HCT116 (cell line): Measurements from ENCODE around the gene TXLNG. TPM values are rescaled to one million over a fixed set of nuclear protein-coding genes. Genes with fewer than 3 reads are reported as not detected.

ENCODE experiments used
- ATAC-seq: fragments of 200-7000 bp; cut with Tn5 transposase; 2 replicates; pipeline ENCODE4 v1.9.1; 2020; ENCODE audit warnings: mild to moderate bottlenecking, moderate library complexity
- BruUV-seq: library from RNA; stranded (reverse); fragments of 400-500 nt; replicated peaks from 2 replicates; lab custom pipeline; 2021; lab: Mats Ljungman, UMichigan
- CTCF ChIA-PET: fragments of 300-600 bp; sonication (Branson Sonifier 250); formaldehyde crosslinking; loops from one replicate; lab custom pipeline; 2021; ENCODE audit warnings: antibody characterized with exemption; lab: Charles Lee
- POLR2A ChIA-PET: fragments of 300-600, 350-600 bp; sonication (Branson Sonifier 250); formaldehyde crosslinking; loops from one replicate; lab custom pipeline; 2021; ENCODE audit warnings: antibody characterized with exemption; lab: Charles Lee
- RAD21 ChIA-PET, 2 experiments: fragments of 300-600 bp; sonication (Branson Sonifier 250); formaldehyde crosslinking; loops; one replicate each; lab custom pipeline; 2023; ENCODE audit warnings: low total read pairs in 2 of 2; ENCODE audit not compliant: uncharacterized antibody in 2 of 2, unreplicated experiment in 2 of 2, low non-redundant PET in 1 of 2; lab: Charles Lee
- DNase-seq: peaks from one replicate; pipeline ENCODE4 v3.0.0-alpha.2; 2010; ENCODE audit warnings: low read depth, low spot score
- H2AFZ ChIP-seq: fragments of 200-600 bp; shearing (Covaris generic), sonication (generic); 2 replicates; pipeline ENCODE4 v1.6.1; 2017; ENCODE audit warnings: low read depth, mixed run types, mixed read lengths, antibody characterized with exemption, low read length; ENCODE audit not compliant: poor library complexity, severe bottlenecking
- H3K27ac ChIP-seq: 2 replicates; pipeline ENCODE4 v1.5.1; 2012; ENCODE audit warnings: low read depth, low read length
- H3K27me3 ChIP-seq: fragments of 200-600 bp; sonication (generic); 2 replicates; pipeline ENCODE4 v1.6.1; 2016; ENCODE audit warnings: mixed run types, low read length, mixed read lengths; ENCODE audit not compliant: insufficient read depth
- H3K36me3 ChIP-seq, 2 experiments: fragments of 200-500 bp in 1 of 2; fragments of 200-600 bp in 1 of 2; sonication (Bioruptor generic) in 1 of 2; sonication (generic) in 1 of 2; 2 replicates each; pipeline versions ENCODE4 v1.5.1 to v1.6.1; 2014 to 2016; ENCODE audit warnings: low read length in 2 of 2, inconsistent platforms in 1 of 2, mixed read lengths in 1 of 2, mixed run types in 1 of 2; ENCODE audit not compliant: insufficient read depth in 2 of 2, control insufficient read depth in 1 of 2
- H3K4me1 ChIP-seq, 2 experiments: fragments of 200-600 bp in 1 of 2; sonication (generic) in 1 of 2; 2 replicates each; pipeline versions ENCODE4 v1.5.1 to v1.6.1; 2012 to 2017; ENCODE audit warnings: low read length in 2 of 2, inconsistent platforms in 1 of 2, mild to moderate bottlenecking in 1 of 2, mixed read lengths in 1 of 2, mixed run types in 1 of 2, moderate library complexity in 1 of 2; ENCODE audit not compliant: insufficient read depth in 2 of 2, control insufficient read depth in 1 of 2
- H3K4me2 ChIP-seq: fragments of 200-600 bp; sonication (generic); 2 replicates; pipeline ENCODE4 v1.6.1; 2017; ENCODE audit warnings: mixed run types, low read length, mixed read lengths
- H3K4me3 ChIP-seq, 2 experiments: fragments of 200-600 bp in 1 of 2; sonication (generic) in 1 of 2; replicated peaks in 1 of 2; 2 replicates each; pipeline ENCODE4 v1.5.1; 2011 to 2016; ENCODE audit warnings: low read length in 2 of 2, control low read depth in 1 of 2, low read depth in 1 of 2, mild to moderate bottlenecking in 1 of 2, mixed read lengths in 1 of 2, mixed run types in 1 of 2
- H3K79me2 ChIP-seq: fragments of 200-600 bp; sonication (generic); 2 replicates; pipeline ENCODE4 v1.6.1; 2017; ENCODE audit warnings: mild to moderate bottlenecking, mixed run types, low read length, moderate library complexity, mixed read lengths; ENCODE audit not compliant: insufficient read depth
- H3K9ac ChIP-seq: fragments of 200-600 bp; sonication (generic); 2 replicates; pipeline ENCODE4 v1.6.1; 2016; ENCODE audit warnings: low read length, mixed read lengths
- H3K9me2 ChIP-seq: fragments of 200-600 bp; sonication (generic), shearing (Covaris generic); 2 replicates; pipeline ENCODE4 v1.6.1; 2017; ENCODE audit warnings: mixed run types, mild to moderate bottlenecking, moderate library complexity; ENCODE audit not compliant: insufficient read depth
- H3K9me3 ChIP-seq, 2 experiments: fragments of 200-500 bp in 1 of 2; fragments of 200-600 bp in 1 of 2; sonication (Bioruptor generic) in 1 of 2; sonication (generic) in 1 of 2; 2 replicates each; pipeline ENCODE4 v1.6.1; 2014 to 2017; ENCODE audit warnings: low read length in 2 of 2, mixed read lengths in 2 of 2, inconsistent platforms in 1 of 2, low read depth in 1 of 2, mild to moderate bottlenecking in 1 of 2, mixed run types in 1 of 2, moderate library complexity in 1 of 2; ENCODE audit not compliant: control insufficient read depth in 1 of 2, insufficient read depth in 1 of 2
- H4K20me1 ChIP-seq: fragments of 200-600 bp; sonication (generic), shearing (Covaris generic); 2 replicates; pipeline ENCODE4 v1.6.1; 2017; ENCODE audit warnings: mixed run types, mild to moderate bottlenecking, moderate library complexity; ENCODE audit not compliant: insufficient read depth
- CBX3 ChIP-seq: IDR thresholded peaks from 2 replicates; pipeline ENCODE4 v1.6.1; 2012; ENCODE audit warnings: low read depth
- SP1 ChIP-seq: IDR thresholded peaks from 2 replicates; pipeline ENCODE4 v1.6.1; 2012; ENCODE audit warnings: low read depth
- intact Hi-C: fragments of 100-400 bp; cut with micrococcal nuclease; formaldehyde crosslinking; loops from 2 replicates; pipeline ENCODE4 v1.10.0; 2022
- total RNA-seq: library from RNA; stranded (reverse); gene quantifications from one replicate; pipeline ENCODE4 v1.2.1, GENCODE V29; 2021; ENCODE audit not compliant: unreplicated experiment
- TF ChIP-seq, protein P1 (sequence below), 3 experiments: fragments of 200-600 bp in 1 of 3; sonication (generic) in 1 of 3; IDR thresholded peaks in 2 of 3; conservative IDR thresholded peaks in 1 of 3; 2 replicates each; pipeline ENCODE4 v1.5.1; 2012 to 2017; ENCODE audit warnings: low read depth in 2 of 3, low read length in 2 of 3, antibody characterized with exemption in 1 of 3, borderline replicate concordance in 1 of 3, control low read depth in 1 of 3, mild to moderate bottlenecking in 1 of 3, mixed read lengths in 1 of 3, mixed run types in 1 of 3, moderate library complexity in 1 of 3; ENCODE audit not compliant: insufficient read depth in 1 of 3
- TF ChIP-seq, protein P2 (sequence below): IDR thresholded peaks from 2 replicates; pipeline ENCODE4 v1.6.1; 2012
- TF ChIP-seq, protein P3 (sequence below): IDR thresholded peaks from 2 replicates; pipeline ENCODE4 v1.6.1; 2011; ENCODE audit warnings: mild to moderate bottlenecking, low read length, moderate library complexity; ENCODE audit not compliant: insufficient replicate concordance; ENCODE audit errors: extremely low read depth
- TF ChIP-seq, protein P4 (sequence below): IDR thresholded peaks from 2 replicates; pipeline ENCODE4 v1.6.1; 2012; ENCODE audit warnings: low read depth

Gene TXLNG
- total RNA-seq, 1 experiment from 2014 or later: 22.9 TPM

DNA sequence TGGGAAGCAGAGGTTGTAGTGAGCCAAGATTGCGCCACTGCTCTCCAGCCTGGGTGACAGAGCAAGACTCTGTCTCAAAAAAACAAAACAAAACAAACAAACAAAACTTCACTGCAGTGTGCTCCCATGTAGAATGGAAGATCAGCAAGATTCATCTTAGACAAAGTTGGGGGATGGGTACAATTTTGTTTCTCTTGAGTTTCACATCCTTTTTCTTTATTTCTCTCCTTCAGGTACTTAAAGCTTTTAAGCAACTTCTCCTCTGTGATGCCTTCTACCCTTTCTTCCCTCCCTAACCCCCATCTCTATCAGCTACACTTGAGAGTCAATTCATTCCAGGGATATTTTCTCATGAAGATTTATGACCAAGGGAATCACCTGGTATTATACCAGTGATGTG is 99.4 kb downstream of the TXLNG start:
- ChIA-PET POLR2A (no interaction called here), RAD21 (no interaction called here), CTCF (interaction anchor here (1.3 kb wide), 1 partner anchor 161 kb away, joined by 6 read pairs; no protein-coding TSS in a partner anchor)
- H3K4me3 ChIP-seq: no peak overlapping the region
- H3K4me2 ChIP-seq: no peak overlapping the region
- H3K79me2 ChIP-seq: no peaks in the 10 kb centered on the region
- no peaks in the 10 kb centered on the region for H3K9me3 ChIP-seq
- TF ChIP-seq, protein P1, sequence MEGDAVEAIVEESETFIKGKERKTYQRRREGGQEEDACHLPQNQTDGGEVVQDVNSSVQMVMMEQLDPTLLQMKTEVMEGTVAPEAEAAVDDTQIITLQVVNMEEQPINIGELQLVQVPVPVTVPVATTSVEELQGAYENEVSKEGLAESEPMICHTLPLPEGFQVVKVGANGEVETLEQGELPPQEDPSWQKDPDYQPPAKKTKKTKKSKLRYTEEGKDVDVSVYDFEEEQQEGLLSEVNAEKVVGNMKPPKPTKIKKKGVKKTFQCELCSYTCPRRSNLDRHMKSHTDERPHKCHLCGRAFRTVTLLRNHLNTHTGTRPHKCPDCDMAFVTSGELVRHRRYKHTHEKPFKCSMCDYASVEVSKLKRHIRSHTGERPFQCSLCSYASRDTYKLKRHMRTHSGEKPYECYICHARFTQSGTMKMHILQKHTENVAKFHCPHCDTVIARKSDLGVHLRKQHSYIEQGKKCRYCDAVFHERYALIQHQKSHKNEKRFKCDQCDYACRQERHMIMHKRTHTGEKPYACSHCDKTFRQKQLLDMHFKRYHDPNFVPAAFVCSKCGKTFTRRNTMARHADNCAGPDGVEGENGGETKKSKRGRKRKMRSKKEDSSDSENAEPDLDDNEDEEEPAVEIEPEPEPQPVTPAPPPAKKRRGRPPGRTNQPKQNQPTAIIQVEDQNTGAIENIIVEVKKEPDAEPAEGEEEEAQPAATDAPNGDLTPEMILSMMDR (IDR thresholded peaks at IDR 0.05 in 2 of 3, conservative IDR thresholded peaks at IDR 0.05 in 1 of 3; ENCODE audit: borderline replicate concordance in 1 of 3, insufficient read depth in 1 of 3, low read depth in 2 of 3, low read length in 2 of 3): no peak
- TF ChIP-seq SP1: no peak
- TF ChIP-seq CBX3: no peak
- TF ChIP-seq, protein P2, sequence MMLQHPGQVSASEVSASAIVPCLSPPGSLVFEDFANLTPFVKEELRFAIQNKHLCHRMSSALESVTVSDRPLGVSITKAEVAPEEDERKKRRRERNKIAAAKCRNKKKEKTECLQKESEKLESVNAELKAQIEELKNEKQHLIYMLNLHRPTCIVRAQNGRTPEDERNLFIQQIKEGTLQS: no peak
- TF ChIP-seq, protein P3, sequence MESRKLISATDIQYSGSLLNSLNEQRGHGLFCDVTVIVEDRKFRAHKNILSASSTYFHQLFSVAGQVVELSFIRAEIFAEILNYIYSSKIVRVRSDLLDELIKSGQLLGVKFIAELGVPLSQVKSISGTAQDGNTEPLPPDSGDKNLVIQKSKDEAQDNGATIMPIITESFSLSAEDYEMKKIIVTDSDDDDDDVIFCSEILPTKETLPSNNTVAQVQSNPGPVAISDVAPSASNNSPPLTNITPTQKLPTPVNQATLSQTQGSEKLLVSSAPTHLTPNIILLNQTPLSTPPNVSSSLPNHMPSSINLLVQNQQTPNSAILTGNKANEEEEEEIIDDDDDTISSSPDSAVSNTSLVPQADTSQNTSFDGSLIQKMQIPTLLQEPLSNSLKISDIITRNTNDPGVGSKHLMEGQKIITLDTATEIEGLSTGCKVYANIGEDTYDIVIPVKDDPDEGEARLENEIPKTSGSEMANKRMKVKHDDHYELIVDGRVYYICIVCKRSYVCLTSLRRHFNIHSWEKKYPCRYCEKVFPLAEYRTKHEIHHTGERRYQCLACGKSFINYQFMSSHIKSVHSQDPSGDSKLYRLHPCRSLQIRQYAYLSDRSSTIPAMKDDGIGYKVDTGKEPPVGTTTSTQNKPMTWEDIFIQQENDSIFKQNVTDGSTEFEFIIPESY: no peak
- TF ChIP-seq, protein P4, sequence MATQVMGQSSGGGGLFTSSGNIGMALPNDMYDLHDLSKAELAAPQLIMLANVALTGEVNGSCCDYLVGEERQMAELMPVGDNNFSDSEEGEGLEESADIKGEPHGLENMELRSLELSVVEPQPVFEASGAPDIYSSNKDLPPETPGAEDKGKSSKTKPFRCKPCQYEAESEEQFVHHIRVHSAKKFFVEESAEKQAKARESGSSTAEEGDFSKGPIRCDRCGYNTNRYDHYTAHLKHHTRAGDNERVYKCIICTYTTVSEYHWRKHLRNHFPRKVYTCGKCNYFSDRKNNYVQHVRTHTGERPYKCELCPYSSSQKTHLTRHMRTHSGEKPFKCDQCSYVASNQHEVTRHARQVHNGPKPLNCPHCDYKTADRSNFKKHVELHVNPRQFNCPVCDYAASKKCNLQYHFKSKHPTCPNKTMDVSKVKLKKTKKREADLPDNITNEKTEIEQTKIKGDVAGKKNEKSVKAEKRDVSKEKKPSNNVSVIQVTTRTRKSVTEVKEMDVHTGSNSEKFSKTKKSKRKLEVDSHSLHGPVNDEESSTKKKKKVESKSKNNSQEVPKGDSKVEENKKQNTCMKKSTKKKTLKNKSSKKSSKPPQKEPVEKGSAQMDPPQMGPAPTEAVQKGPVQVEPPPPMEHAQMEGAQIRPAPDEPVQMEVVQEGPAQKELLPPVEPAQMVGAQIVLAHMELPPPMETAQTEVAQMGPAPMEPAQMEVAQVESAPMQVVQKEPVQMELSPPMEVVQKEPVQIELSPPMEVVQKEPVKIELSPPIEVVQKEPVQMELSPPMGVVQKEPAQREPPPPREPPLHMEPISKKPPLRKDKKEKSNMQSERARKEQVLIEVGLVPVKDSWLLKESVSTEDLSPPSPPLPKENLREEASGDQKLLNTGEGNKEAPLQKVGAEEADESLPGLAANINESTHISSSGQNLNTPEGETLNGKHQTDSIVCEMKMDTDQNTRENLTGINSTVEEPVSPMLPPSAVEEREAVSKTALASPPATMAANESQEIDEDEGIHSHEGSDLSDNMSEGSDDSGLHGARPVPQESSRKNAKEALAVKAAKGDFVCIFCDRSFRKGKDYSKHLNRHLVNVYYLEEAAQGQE: no peak
- H3K27ac ChIP-seq: no peak overlapping the region
- no TSS peak for BruUV-seq
- intact Hi-C loops: no loop called here
- no peaks in the 10 kb centered on the region for H3K36me3 ChIP-seq
- no peak overlapping the region for H2AFZ ChIP-seq
- no peak overlapping the region for H3K9ac ChIP-seq
- peaks cover 3 to 9% of the 10 kb centered on the region in 2 experiments; a peak in 3 of 4 replicates for H3K4me1 ChIP-seq
- H3K27me3 ChIP-seq: no peaks in the 10 kb centered on the region
- H3K9me2 ChIP-seq: no peaks in the 10 kb centered on the region
- H4K20me1 ChIP-seq: no peaks in the 10 kb centered on the region
- no peak for DNase-seq
- no peak for ATAC-seq
